HepG2 (cell line): ENCODE measurements around the gene LTB4R. TPM values are rescaled to one million over a fixed set of nuclear protein-coding genes. Genes with fewer than 3 reads are reported as not detected.

Experiments used
- CEBPB ChIP-seq: IDR thresholded peaks from 2 replicates; pipeline ENCODE4 v1.6.1; 2011; ENCODE audit warnings: low read depth, low read length, improper control_type of control experiment, borderline replicate concordance
- ESRRA ChIP-seq: sonication (generic); formaldehyde crosslinking; IDR thresholded peaks from 2 replicates; pipeline ENCODE4 v1.5.1; 2020; ENCODE audit warnings: mild to moderate bottlenecking, low read depth, missing genetic modification reagents
- FOXC1 ChIP-seq: sonication (generic); formaldehyde crosslinking; IDR thresholded peaks from 2 replicates; pipeline ENCODE4 v1.8.0; 2022; ENCODE audit warnings: mild to moderate bottlenecking, missing genetic modification reagents, borderline replicate concordance
- SUZ12 ChIP-seq: fragments of 150-350 bp; IDR thresholded peaks from 2 replicates; pipeline ENCODE4 v1.6.1; 2014; ENCODE audit warnings: low read depth, low read length
- ZFP41 ChIP-seq: sonication (generic); formaldehyde crosslinking; IDR thresholded peaks from 2 replicates; pipeline ENCODE4 v1.4.0; 2020; ENCODE audit warnings: mild to moderate bottlenecking, missing genetic modification reagents, borderline replicate concordance
- ZNF484 ChIP-seq: sonication (generic); formaldehyde crosslinking; IDR thresholded peaks from 2 replicates; pipeline ENCODE4 v1.5.1; 2020; ENCODE audit warnings: mild to moderate bottlenecking, low read depth, missing genetic modification reagents, borderline replicate concordance
- ZNF556 ChIP-seq: sonication (generic); formaldehyde crosslinking; IDR thresholded peaks from 2 replicates; pipeline ENCODE4 v1.4.0; 2020; ENCODE audit warnings: mild to moderate bottlenecking, missing genetic modification reagents, borderline replicate concordance
- polyA plus RNA-seq, 8 experiments: library from polyadenylated mRNA; depleted of rRNA in 3 of 8; stranded (reverse) in 7 of 8; unstranded in 1 of 8; fragments of >200 nt; fragmentation: Illumina TruSeq in 4 of 8; extraction: Trizol in 4 of 8; gene quantifications; 2 replicates each; pipeline versions ENCODE4 v1.2.1 to v1.2.3, GENCODE V29; 2011 to 2016; ENCODE audit warnings: low read depth in 4 of 8, missing spikeins in 1 of 8, mixed read lengths in 1 of 8; ENCODE audit not compliant: insufficient read depth in 1 of 8
- total RNA-seq, 5 experiments: library from RNA; depleted of rRNA; stranded (reverse); fragments of >200 nt; fragmentation: Illumina TruSeq; extraction: Trizol; gene quantifications; 2 replicates each; pipeline ENCODE4 v1.2.3, GENCODE V29; 2016; ENCODE audit warnings: low read depth in 1 of 5
- TF ChIP-seq, protein P1 (sequence below): sonication (generic); formaldehyde crosslinking; IDR thresholded peaks from one replicate; pipeline ENCODE4 v1.5.1; 2020; ENCODE audit warnings: mild to moderate bottlenecking, missing genetic modification reagents; ENCODE audit errors: not compliant biosample characterization
- TF ChIP-seq, protein P2 (sequence below): sonication (generic); formaldehyde crosslinking; IDR thresholded peaks from 2 replicates; pipeline ENCODE4 v1.4.0; 2020; ENCODE audit warnings: missing genetic modification reagents, borderline replicate concordance
- TF ChIP-seq, protein P3 (sequence below): sonication (generic); formaldehyde crosslinking; IDR thresholded peaks from 2 replicates; pipeline ENCODE4 v1.4.0; 2020; ENCODE audit warnings: missing genetic modification reagents, borderline replicate concordance

Gene LTB4R
- total and polyA plus RNA-seq, 2 of the 13 experiments (the other 11 are each of a cell fraction or from before 2014, with no cell fraction given) = 3.2 to 8.2 TPM

DNA sequence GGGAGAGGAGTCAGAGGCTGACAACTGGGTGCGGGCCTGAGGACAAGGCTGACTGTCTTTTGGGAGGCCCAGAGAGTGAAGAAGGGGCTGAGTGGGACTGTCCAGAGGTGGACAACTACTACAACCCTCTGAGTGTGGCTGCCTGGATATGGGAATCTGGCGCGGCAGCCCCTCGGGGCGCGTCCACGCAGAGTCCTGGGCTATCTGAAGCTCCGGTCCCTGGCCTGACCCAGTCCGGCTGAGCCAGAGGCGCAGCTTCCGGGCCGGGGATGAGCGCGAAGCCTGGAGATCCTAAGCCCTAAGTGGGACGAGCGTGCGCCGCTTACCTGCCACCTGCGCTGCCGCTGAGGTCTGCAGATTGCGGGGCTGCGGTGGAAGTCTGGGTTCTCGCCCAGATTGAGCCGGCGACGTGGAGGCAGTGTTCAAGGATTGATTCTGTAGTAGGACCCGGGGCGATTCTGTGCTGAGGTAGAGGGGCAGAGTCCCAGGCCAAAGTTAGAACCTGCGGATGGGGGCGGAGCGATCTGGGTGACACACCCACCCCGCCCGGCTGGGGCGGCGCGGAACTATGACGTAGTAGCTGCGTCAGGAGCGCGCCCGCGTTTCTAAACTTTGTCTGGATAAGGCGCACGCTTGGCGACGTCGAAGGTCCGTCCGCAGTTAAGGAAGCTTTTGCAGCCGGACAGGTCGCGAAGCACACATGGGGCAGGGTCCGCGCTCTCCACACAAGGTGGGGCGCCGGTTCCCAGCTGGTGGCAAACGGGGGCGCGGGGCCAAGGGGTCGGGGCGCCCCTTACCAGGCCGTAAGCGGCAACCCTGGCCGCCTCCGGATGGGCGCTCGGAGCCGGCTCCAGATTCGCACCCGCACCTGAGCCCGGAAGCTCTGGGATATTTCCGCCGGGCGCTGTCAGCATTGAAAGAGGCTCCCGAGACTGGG is 11.8 kb upstream of the LTB4R start, which contains the start of the genes DHRS1 and NOP9 (continued):
- TF ChIP-seq, protein P1, sequence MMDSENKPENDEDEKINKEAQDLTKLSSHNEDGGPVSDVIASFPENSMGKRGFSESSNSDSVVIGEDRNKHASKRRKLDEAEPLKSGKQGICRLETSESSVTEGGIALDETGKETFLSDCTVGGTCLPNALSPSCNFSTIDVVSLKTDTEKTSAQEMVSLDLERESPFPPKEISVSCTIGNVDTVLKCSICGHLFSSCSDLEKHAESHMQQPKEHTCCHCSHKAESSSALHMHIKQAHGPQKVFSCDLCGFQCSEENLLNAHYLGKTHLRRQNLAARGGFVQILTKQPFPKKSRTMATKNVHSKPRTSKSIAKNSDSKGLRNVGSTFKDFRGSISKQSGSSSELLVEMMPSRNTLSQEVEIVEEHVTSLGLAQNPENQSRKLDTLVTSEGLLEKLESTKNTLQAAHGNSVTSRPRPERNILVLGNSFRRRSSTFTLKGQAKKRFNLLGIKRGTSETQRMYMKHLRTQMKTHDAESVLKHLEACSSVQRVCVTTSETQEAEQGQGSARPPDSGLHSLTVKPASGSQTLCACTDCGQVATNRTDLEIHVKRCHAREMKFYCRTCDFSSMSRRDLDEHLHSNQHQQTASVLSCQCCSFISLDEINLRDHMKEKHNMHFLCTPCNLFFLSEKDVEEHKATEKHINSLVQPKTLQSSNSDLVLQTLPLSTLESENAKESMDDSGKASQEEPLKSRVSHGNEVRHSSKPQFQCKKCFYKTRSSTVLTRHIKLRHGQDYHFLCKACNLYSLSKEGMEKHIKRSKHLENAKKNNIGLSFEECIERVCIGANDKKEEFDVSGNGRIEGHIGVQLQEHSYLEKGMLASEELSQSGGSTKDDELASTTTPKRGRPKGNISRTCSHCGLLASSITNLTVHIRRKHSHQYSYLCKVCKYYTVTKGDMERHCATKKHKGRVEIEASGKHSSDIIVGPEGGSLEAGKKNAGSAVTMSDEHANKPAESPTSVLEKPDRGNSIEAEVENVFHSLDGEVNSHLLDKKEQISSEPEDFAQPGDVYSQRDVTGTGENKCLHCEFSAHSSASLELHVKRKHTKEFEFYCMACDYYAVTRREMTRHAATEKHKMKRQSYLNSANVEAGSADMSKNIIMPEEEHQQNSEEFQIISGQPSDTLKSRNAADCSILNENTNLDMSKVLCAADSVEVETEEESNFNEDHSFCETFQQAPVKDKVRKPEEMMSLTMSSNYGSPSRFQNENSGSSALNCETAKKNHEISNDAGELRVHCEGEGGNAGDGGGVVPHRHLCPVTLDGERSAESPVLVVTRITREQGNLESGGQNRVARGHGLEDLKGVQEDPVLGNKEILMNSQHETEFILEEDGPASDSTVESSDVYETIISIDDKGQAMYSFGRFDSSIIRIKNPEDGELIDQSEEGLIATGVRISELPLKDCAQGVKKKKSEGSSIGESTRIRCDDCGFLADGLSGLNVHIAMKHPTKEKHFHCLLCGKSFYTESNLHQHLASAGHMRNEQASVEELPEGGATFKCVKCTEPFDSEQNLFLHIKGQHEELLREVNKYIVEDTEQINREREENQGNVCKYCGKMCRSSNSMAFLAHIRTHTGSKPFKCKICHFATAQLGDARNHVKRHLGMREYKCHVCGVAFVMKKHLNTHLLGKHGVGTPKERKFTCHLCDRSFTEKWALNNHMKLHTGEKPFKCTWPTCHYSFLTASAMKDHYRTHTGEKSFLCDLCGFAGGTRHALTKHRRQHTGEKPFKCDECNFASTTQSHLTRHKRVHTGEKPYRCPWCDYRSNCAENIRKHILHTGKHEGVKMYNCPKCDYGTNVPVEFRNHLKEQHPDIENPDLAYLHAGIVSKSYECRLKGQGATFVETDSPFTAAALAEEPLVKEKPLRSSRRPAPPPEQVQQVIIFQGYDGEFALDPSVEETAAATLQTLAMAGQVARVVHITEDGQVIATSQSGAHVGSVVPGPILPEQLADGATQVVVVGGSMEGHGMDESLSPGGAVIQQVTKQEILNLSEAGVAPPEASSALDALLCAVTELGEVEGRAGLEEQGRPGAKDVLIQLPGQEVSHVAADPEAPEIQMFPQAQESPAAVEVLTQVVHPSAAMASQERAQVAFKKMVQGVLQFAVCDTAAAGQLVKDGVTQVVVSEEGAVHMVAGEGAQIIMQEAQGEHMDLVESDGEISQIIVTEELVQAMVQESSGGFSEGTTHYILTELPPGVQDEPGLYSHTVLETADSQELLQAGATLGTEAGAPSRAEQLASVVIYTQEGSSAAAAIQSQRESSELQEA (CRISPR knock-in tag) = peak; percentile 99
- TF ChIP-seq ZNF556 (CRISPR knock-in tag) = peak; percentile 99
- TF ChIP-seq ESRRA (CRISPR knock-in tag) = peak; percentile 67; the same call in 1 of the 2 replicates
- TF ChIP-seq, protein P2, sequence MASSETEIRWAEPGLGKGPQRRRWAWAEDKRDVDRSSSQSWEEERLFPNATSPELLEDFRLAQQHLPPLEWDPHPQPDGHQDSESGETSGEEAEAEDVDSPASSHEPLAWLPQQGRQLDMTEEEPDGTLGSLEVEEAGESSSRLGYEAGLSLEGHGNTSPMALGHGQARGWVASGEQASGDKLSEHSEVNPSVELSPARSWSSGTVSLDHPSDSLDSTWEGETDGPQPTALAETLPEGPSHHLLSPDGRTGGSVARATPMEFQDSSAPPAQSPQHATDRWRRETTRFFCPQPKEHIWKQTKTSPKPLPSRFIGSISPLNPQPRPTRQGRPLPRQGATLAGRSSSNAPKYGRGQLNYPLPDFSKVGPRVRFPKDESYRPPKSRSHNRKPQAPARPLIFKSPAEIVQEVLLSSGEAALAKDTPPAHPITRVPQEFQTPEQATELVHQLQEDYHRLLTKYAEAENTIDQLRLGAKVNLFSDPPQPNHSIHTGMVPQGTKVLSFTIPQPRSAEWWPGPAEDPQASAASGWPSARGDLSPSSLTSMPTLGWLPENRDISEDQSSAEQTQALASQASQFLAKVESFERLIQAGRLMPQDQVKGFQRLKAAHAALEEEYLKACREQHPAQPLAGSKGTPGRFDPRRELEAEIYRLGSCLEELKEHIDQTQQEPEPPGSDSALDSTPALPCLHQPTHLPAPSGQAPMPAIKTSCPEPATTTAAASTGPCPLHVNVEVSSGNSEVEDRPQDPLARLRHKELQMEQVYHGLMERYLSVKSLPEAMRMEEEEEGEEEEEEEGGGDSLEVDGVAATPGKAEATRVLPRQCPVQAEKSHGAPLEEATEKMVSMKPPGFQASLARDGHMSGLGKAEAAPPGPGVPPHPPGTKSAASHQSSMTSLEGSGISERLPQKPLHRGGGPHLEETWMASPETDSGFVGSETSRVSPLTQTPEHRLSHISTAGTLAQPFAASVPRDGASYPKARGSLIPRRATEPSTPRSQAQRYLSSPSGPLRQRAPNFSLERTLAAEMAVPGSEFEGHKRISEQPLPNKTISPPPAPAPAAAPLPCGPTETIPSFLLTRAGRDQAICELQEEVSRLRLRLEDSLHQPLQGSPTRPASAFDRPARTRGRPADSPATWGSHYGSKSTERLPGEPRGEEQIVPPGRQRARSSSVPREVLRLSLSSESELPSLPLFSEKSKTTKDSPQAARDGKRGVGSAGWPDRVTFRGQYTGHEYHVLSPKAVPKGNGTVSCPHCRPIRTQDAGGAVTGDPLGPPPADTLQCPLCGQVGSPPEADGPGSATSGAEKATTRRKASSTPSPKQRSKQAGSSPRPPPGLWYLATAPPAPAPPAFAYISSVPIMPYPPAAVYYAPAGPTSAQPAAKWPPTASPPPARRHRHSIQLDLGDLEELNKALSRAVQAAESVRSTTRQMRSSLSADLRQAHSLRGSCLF = no peak; the same call in 1 of the 2 replicates
- TF ChIP-seq ZFP41 (CRISPR knock-in tag) = peak; percentile 76; the same call in 1 of the 2 replicates
- TF ChIP-seq, protein P3, sequence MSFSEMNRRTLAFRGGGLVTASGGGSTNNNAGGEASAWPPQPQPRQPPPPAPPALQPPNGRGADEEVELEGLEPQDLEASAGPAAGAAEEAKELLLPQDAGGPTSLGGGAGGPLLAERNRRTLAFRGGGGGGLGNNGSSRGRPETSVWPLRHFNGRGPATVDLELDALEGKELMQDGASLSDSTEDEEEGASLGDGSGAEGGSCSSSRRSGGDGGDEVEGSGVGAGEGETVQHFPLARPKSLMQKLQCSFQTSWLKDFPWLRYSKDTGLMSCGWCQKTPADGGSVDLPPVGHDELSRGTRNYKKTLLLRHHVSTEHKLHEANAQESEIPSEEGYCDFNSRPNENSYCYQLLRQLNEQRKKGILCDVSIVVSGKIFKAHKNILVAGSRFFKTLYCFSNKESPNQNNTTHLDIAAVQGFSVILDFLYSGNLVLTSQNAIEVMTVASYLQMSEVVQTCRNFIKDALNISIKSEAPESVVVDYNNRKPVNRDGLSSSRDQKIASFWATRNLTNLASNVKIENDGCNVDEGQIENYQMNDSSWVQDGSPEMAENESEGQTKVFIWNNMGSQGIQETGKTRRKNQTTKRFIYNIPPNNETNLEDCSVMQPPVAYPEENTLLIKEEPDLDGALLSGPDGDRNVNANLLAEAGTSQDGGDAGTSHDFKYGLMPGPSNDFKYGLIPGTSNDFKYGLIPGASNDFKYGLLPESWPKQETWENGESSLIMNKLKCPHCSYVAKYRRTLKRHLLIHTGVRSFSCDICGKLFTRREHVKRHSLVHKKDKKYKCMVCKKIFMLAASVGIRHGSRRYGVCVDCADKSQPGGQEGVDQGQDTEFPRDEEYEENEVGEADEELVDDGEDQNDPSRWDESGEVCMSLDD (CRISPR knock-in tag) = peak; percentile 90
- 0 out of 2 replicates have a peak, but pooled peaks have one; percentile 30 for TF ChIP-seq SUZ12
- TF ChIP-seq CEBPB = peak; percentile 7; the same call in 1 of the 2 replicates
- TF ChIP-seq ZNF484 (CRISPR knock-in tag) = 0 out of 2 replicates have a peak, but pooled peaks have one; percentile 80
- peak; percentile 97 for TF ChIP-seq FOXC1 (CRISPR knock-in tag)
